Ramos (cell line): ENCODE results near the gene LMX1A.

Source experiments
- in situ Hi-C: fragments of 300-500 bp; cut with MboI; formaldehyde crosslinking; loops from one replicate; pipeline ENCODE4 v1.14.3; 2022; ENCODE audit warnings: low sequenced_read_pairs; ENCODE audit not compliant: unreplicated experiment

LMX1A gene

DNA sequence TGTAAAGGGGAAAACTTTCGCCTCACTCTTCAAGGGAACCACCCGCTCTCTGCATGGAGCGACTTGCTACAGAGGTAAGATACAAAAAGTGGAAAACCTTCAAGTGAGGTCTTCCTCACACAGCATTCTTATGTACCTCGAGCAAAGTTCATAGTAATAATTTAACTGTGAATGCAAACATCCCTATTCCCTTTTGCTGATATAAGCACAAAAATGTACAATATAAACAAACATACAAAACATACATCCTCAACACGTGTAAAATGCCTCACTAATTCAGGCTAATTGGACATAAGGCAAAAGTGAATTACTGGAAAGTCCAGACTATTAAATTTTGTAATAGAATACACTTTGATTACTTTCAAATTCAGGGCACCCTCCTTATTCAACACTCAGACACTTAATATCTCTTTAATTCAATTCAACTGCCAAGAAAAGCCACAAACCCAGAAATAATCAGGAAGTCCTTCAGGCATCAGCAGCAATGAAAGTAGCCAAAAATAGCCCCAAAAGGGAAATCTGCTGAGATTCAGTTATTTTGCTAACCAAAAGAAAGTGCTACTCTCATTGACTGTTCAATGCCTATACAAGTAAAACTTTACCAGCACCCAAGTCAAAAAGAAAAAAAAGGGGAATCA is 15.2 kb upstream of the LMX1A start:
- in situ Hi-C loops, result no loop called here

DNA sequence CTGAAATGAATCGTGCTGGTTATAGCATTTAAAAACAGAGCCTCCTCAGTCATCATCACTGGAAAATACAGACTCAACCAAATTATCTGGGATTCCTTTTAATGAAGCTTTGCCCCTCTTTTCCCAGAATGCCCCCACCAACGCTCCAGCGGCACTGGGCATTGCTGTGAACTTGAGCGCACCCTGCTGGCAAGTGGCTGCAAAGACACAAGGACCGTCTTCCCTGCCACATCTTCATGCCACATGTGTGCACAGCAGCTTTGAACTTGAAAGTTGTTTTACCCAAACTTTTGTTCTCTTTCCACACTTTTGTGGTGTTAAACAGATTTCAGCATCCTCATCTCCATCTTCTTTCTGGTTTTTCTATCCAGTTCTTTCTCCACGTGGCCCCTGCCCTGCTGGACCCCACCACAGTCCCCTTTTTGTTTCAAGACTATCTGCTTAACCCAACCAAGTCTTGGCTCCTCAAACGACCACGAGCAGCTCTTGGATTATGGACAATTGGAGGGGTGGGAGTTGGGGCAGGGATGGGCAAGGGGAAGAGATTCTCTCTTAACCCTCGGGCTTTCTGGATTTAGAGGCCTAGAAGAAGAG is 12.8 kb upstream of the LMX1A start:
- in situ Hi-C loops, result no loop called here

DNA sequence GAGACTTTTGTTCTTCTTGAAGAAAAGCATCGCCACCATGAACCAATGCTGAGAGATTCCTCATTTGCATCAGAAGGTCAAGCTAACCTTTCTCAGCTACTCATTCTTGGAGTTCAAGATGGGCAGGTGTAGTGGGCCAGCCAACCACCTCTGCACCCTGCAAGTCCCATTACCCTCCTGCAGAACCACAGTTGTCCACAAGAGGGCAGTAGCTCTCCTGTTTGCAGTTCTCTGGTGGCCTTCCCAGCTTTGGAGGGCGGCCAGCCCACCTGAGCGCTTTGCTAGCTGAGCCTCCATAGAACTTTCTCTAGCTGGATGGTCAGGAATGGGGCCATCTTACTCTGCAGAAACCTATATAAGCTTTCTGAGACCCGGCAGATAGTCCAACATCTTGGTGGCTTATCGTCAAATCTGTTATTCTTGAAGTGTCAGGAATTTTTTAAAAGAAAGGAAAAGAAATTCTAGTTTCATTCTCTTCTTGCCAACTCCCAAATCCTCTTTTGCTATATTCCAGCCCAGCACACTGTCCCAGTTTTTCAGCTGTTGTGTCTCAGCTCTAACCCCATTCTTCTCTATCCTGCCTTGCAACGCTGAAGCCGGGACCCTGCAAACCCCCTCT is 11.0 kb upstream of the LMX1A start:
- in situ Hi-C loops, result no loop called here

GRCh38 chr1:165365341-165365740 is 8.8 kb upstream of the LMX1A start:
- in situ Hi-C loops, result no loop called here

GRCh38 chr1:165364568-165365133 is 8.1 kb upstream of the LMX1A start:
- in situ Hi-C loops, result no loop called here

- in situ Hi-C loops, result no loop called here
Observed at GRCh38 chr1:165356876-165357275, 361 bp upstream of the LMX1A start.

DNA sequence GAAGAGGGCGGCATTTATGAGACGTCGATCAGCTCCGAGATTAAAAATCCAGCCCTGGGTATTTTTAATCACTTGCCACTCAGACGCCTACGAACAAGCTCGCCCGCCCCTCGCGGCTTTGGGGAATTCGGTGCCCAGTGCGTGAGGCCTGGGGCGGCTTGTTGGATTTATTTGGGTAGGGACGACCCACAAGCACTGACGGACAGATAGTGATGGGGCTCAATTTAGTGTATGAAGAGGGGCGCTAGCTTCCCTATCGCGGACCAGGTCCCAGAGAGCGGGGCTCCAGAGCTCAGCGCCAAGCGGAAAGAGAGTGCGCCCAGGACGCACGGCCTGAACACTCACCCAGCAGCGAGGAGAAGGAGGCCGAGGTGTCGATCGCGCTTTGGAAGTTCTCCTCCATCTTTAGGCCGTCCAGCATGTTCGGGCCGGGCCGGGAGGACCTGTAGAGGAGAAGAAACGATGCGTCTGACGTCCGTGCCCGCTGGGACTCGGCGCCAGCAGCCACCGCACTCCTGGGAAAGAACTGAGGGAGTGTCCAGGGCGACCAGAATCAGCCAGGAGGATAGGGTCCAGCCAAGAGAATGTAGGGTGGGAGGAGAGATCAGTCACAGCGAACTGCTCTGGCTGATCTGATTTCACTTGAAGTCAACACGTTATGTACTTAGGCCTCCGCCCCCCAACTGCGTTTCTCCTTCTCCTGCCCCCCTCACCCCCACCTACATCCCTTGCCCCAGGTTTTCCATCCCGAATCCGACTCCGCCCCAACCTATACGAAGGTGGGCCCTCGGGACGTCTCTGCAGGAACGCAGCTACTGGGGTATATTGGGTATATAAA is 1.2 kb downstream of the LMX1A start:
- in situ Hi-C loops, result no loop called here

DNA sequence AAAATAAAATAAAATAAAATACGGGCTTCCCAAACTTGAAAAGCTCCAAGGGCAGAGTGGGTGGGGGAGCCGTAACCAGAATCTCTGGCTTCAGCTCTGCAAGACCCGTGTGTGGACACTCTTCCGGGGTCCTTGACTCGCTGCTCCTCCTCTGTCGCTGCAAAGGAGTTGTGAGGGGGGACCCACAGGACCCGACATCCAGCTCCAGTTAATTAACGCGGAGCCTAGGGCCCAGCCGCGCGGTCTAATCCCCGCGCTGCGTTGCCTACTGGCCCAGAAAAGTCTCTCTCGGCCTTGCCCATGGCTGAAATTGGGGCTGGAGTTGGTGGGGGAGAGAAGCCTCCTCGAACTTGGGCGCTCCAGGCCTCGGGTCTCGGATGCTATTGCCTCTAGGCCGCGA is 1.8 kb downstream of the LMX1A start:
- in situ Hi-C loops, result no loop called here

DNA sequence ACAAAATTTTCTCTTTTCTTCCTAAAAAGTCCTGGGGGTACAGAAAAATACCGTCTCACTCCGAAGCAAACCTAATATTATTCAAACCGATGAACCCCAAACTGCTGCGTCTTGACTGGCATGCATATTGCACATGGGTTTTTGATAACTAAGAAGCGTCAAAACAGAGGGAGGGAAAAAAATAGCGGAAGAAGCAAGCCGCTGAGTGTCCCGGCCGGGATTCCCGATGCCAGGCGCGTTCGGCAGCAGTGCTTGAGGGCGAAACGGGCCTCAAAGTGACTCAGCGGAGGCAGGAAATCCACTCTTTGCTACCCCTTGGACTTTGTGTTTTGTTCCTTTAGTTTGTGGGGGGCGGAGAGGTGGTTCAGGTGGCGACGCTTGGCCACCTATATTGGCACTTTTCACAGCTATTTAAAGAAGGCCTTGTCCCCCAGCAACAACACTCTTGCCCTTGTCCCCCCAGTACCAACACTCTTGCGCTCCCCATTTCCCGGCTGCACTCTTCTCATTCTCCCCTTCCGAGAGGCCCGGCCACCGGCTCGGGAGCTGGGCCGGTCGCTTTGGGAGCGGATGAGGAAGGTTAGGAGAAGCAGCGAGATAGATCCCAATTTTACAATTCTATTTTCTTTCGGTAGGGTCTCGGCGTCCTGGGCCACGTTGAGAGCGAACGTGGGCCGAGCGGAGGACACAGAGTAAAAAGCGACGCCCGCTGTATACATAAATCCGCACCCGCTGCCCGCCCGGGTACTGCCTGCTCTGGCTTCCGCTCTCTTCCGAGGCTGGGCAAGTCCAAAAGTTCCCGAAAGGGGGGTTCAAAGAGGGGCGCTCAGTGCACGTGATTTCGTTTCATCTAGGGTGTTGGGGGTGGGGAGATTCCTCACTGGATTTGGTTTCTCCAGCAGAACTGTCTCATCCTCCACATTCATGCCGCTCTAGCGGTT is 2.5 kb downstream of the LMX1A start:
- in situ Hi-C loops, result no loop called here

DNA sequence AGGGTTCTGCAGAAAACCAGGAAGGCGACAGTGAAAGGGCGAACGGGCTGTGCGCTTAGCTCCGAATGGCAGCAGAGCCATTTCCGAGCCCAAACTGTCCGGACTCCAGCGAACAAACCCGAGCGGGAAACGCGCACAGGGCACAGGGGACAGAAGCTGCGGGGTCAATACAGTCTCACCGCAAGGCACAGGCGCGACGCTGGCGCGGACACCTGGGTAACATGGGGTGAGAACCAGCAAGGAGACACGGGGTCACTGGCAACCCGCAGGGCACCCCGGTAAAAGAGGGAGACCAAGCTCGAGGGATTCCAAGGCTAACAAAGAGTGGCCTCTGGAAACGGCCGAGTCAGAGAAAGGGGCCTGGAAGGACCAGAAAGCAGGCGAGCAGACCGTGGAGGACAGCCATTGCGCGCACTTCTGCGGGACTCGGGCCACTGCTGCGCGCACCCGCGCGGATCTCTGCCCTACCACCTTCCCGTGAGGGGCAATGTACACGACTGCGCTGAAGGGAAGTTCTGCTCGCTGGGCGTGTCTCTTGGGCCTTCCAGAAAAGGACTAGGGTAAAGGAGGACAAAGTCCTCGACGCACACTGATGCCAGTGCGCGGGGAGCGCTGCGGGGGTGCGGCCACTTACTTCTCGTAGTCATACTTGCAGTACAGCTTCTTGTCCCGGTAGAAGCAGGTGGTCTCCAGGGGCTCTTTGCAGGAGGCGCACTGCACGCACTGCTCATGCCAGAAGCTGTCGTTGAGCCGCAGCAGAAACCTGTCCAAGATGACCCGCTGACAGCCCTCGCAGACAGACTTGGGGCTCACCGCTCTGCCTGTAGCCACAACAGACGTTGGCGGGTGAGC is 3.8 kb downstream of the LMX1A start:
- in situ Hi-C loops, result no loop called here

- in situ Hi-C loops, result no loop called here
Observed at GRCh38 chr1:165351863-165352441, 4.6 kb downstream of the LMX1A start.

- in situ Hi-C loops, result no loop called here
Observed at GRCh38 chr1:165350840-165351239, 5.7 kb downstream of the LMX1A start.

- in situ Hi-C loops, result no loop called here
Observed at GRCh38 chr1:165345502-165345901, 11.0 kb downstream of the LMX1A start.

- in situ Hi-C loops, result no loop called here
Observed at GRCh38 chr1:165344736-165345135, 11.8 kb downstream of the LMX1A start.

DNA sequence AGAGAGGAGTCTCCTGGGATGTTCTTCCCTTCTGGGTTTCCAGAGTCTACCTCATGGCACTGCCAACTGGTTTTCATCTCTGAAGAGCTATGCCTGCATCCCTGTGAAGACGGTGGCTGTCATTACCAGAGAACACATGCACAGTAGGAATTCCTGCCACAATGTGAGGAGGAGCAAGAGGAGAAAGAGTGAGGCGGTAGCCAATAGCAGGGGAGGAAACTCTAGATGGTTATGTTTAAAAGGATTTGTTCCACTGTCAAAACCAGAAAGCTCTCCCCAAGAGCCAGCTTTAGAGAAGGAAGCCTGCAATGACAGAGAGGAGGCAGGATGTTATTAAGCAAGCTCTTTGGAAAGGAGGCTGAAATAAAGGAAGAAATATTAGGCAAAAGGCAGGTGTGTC is 12.3 kb downstream of the LMX1A start:
- in situ Hi-C loops, result no loop called here

GRCh38 chr1:165342587-165342986 is 13.9 kb downstream of the LMX1A start:
- in situ Hi-C loops, result no loop called here

GRCh38 chr1:165342168-165342567 is 14.3 kb downstream of the LMX1A start:
- in situ Hi-C loops, result no loop called here

DNA sequence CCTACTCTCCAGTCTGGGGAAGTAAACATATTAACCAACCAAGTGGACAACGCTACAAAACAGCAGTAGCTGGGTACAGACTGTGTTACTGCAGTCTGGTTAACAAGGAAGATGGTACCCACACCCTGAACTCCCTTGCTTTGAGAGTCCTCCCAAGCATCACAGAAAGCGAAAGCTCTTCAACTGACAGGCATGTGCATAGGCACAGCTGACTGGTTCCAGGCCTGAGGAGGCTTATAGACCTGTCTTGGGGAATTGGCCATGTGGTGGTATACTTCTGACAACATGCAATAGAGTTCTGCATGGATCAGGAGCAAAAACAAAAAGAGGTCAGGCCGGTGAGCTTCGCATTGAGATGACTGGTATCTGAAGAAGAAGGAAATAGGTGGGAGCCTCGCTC is 17.4 kb downstream of the LMX1A start:
- in situ Hi-C loops, result no loop called here
